A549 (cell line): ENCODE results near the gene RAPGEF2. TPM values are rescaled to one million over a fixed set of nuclear protein-coding genes. Genes with fewer than 3 reads are reported as not detected.
A peak's percentile ranks its signal among the peaks of the same experiment; 100 is the strongest.

Experiments
- ATAC-seq, 2 experiments: fragments of 200-7000 bp in 1 of 2; fragments of >200 bp in 1 of 2; cut with Nextera tagmentation in 1 of 2; cut with Tn5 transposase in 1 of 2; 3 replicates each; pipeline versions ENCODE4 v1.8.0 to v1.9.1; 2018 to 2020; ENCODE audit warnings: mild to moderate bottlenecking in 1 of 2, moderate library complexity in 1 of 2
- CTCF ChIA-PET: fragments of 300-600 bp; sonication (Branson Sonifier 250); formaldehyde crosslinking; extraction: SDS; loops from one replicate; lab custom pipeline; 2021; ENCODE audit warnings: antibody characterized with exemption, inconsistent platforms; lab: Yijun Ruan, JAX
- POLR2A ChIA-PET: fragments of 350-600 bp; formaldehyde crosslinking; extraction: SDS; loops from one replicate; lab custom pipeline; 2021; ENCODE audit warnings: antibody characterized with exemption, inconsistent platforms; lab: Yijun Ruan, JAX
- DNase-seq, 2 experiments: peaks; one replicate each; pipeline versions ENCODE4 v3.0.0 to v3.0.0-alpha.2; 2011 to 2016; ENCODE audit warnings: low read depth in 1 of 2, low spot score in 1 of 2
- FAIRE-seq: peaks from 2 replicates; lab custom pipeline; 2011; peaks lifted over from hg19 to GRCh38; lab: Jason Lieb, UNC
- H3K27ac ChIP-seq, 2 experiments: fragments of >200 bp; sonication (Bioruptor Twin); formaldehyde crosslinking; 3 replicates each; pipeline ENCODE4 v1.5.1; 2016 to 2017
- H3K4me1 ChIP-seq: fragments of >200 bp; sonication (Bioruptor Twin); formaldehyde crosslinking; 3 replicates; pipeline ENCODE4 v1.6.1; 2016
- H3K4me2 ChIP-seq: fragments of >200 bp; sonication (Bioruptor Twin); formaldehyde crosslinking; 3 replicates; pipeline ENCODE4 v1.6.1; 2016
- H3K4me3 ChIP-seq: fragments of >200 bp; sonication (Bioruptor Twin); formaldehyde crosslinking; 3 replicates; pipeline ENCODE4 v1.5.1; 2016
- H3K9me3 ChIP-seq: fragments of >200 bp; sonication (Bioruptor Twin); formaldehyde crosslinking; 3 replicates; pipeline ENCODE4 v1.6.1; 2016
- CHD2 ChIP-seq: fragments of 150-350 bp; IDR thresholded peaks from 2 replicates; pipeline ENCODE4 v1.6.1; 2014; ENCODE audit warnings: low read length; ENCODE audit not compliant: partially characterized antibody
- EHMT2 ChIP-seq: fragments of 200-600 bp; sonication (generic); IDR thresholded peaks from 2 replicates; pipeline ENCODE4 v1.6.1; 2016; ENCODE audit warnings: antibody characterized with exemption, low read depth, mild to moderate bottlenecking, moderate library complexity
- ESRRA ChIP-seq: fragments of 150-350 bp; IDR thresholded peaks from 2 replicates; pipeline ENCODE4 v1.6.1; 2014; ENCODE audit warnings: mild to moderate bottlenecking, low read length, borderline replicate concordance
- FOXS1 ChIP-seq: fragments of 250-450 bp; sonication (Bioruptor Pico); IDR thresholded peaks from 2 replicates; pipeline ENCODE4 v1.5.0; 2020; ENCODE audit warnings: mild to moderate bottlenecking, moderate library complexity
- GATA3 ChIP-seq: IDR thresholded peaks from 2 replicates; pipeline ENCODE4 v1.6.1; 2012; ENCODE audit warnings: borderline replicate concordance
- HOXA7 ChIP-seq: fragments of 250-450 bp; sonication (Bioruptor Pico); IDR thresholded peaks from 2 replicates; pipeline ENCODE4 v1.5.0; 2020; ENCODE audit warnings: mild to moderate bottlenecking, moderate library complexity
- HOXB5 ChIP-seq: fragments of 250-450 bp; sonication (Bioruptor Pico); IDR thresholded peaks from 2 replicates; pipeline ENCODE4 v1.5.0; 2020; ENCODE audit warnings: mild to moderate bottlenecking, moderate library complexity
- JUNB ChIP-seq: fragments of >200 bp; sonication (Bioruptor Twin); formaldehyde crosslinking; IDR thresholded peaks from 2 replicates; pipeline ENCODE4 v1.6.1; 2016
- KDM1A ChIP-seq: fragments of 200-600 bp; sonication (generic); IDR thresholded peaks from 2 replicates; pipeline ENCODE4 v1.6.1; 2016; ENCODE audit warnings: low read depth, mild to moderate bottlenecking
- KDM5A ChIP-seq: fragments of 200-600 bp; sonication (generic); IDR thresholded peaks from 2 replicates; pipeline ENCODE4 v1.6.1; 2016; ENCODE audit warnings: antibody characterized with exemption, mild to moderate bottlenecking
- MAFK ChIP-seq: fragments of 450-650 bp; IDR thresholded peaks from 2 replicates; pipeline ENCODE4 v1.6.1; 2014; ENCODE audit not compliant: partially characterized antibody
- NFE2L2 ChIP-seq: fragments of 150-350 bp; conservative IDR thresholded peaks from 2 replicates; pipeline ENCODE4 v1.6.1; 2014; ENCODE audit warnings: low read length
- NPAS2 ChIP-seq: fragments of 250-450 bp; sonication (Bioruptor Pico); IDR thresholded peaks from 2 replicates; pipeline ENCODE4 v1.8.0; 2022; ENCODE audit warnings: mild to moderate bottlenecking, moderate library complexity, borderline replicate concordance
- NR3C1 ChIP-seq: fragments of >200 bp; sonication (Bioruptor Twin); formaldehyde crosslinking; IDR thresholded peaks from 3 replicates; pipeline ENCODE4 v1.6.1; 2017
- POLR2A ChIP-seq: IDR thresholded peaks from 2 replicates; pipeline ENCODE4 v1.6.1; 2012; ENCODE audit warnings: mild to moderate bottlenecking, low read length
- RAD21 ChIP-seq, 2 experiments: fragments of >200 bp in 1 of 2; sonication (Bioruptor Twin) in 1 of 2; formaldehyde crosslinking in 1 of 2; IDR thresholded peaks in 1 of 2; conservative IDR thresholded peaks in 1 of 2; 2 replicates in 1 of 2; 3 replicates in 1 of 2; pipeline ENCODE4 v1.6.1; 2012 to 2018; ENCODE audit warnings: inconsistent platforms in 1 of 2
- RCOR1 ChIP-seq: fragments of 150-350 bp; IDR thresholded peaks from 2 replicates; pipeline ENCODE4 v1.6.1; 2014; ENCODE audit warnings: antibody characterized with exemption, low read length, low read depth
- RNF2 ChIP-seq: fragments of 200-600 bp; sonication (generic); IDR thresholded peaks from 2 replicates; pipeline ENCODE4 v1.6.1; 2016; ENCODE audit warnings: low read depth, mild to moderate bottlenecking, antibody characterized with exemption, moderate library complexity, borderline replicate concordance
- SMC3 ChIP-seq: fragments of >200 bp; sonication (Bioruptor Twin); formaldehyde crosslinking; IDR thresholded peaks from 3 replicates; pipeline ENCODE4 v1.6.1; 2018; ENCODE audit warnings: inconsistent platforms
- SREBF2 ChIP-seq: fragments of 450-650 bp; IDR thresholded peaks from 2 replicates; pipeline ENCODE4 v1.6.1; 2014; ENCODE audit warnings: mild to moderate bottlenecking, moderate library complexity
- ZC3H11A ChIP-seq: fragments of 450-650 bp; IDR thresholded peaks from 2 replicates; pipeline ENCODE4 v1.6.1; 2014; ENCODE audit warnings: antibody characterized with exemption, mild to moderate bottlenecking
- ZNF302 ChIP-seq: fragments of 250-450 bp; sonication (Bioruptor Pico); IDR thresholded peaks from 2 replicates; pipeline ENCODE4 v1.9.0; 2021; ENCODE audit warnings: inconsistent platforms, mild to moderate bottlenecking, moderate library complexity
- WGBS: methylation state at CpG from one replicate; pipeline ENCODE4 v1.1.6; 2017; ENCODE audit errors: missing lambda C conversion rate; 5-methylcytosine and 5-hydroxymethylcytosine counted together
- polyA plus RNA-seq, 4 experiments: library from polyadenylated mRNA; depleted of rRNA in 3 of 4; stranded (reverse); fragments of >200 nt; fragmentation: RNase III in 1 of 4; extraction: RNeasy Plus Mini Kit Qiagen cat#74134 plus additional on column Dnase treatment in 1 of 4; gene quantifications; 2 replicates in 3 of 4; 3 replicates in 1 of 4; pipeline ENCODE4 v1.2.3, GENCODE V29; 2011 to 2017
- TF ChIP-seq, protein P1 (sequence below): IDR thresholded peaks from 2 replicates; pipeline ENCODE4 v1.6.1; 2012; ENCODE audit warnings: low read depth, borderline replicate concordance
- TF ChIP-seq, protein P2 (sequence below): fragments of 250-450 bp; sonication (Bioruptor Pico); IDR thresholded peaks from 2 replicates; pipeline ENCODE4 v1.5.0; 2020; ENCODE audit warnings: low read depth, mild to moderate bottlenecking, moderate library complexity
- TF ChIP-seq, protein P3 (sequence below): fragments of >200 bp; sonication (Bioruptor Twin); formaldehyde crosslinking; IDR thresholded peaks from 3 replicates; pipeline ENCODE4 v1.6.1; 2016
- TF ChIP-seq, protein P4 (sequence below): fragments of >200 bp; sonication (Bioruptor Twin); formaldehyde crosslinking; IDR thresholded peaks from 2 replicates; pipeline ENCODE4 v1.6.1; 2016
- TF ChIP-seq, protein P5 (sequence below): fragments of 250-450 bp; sonication (Bioruptor Pico); IDR thresholded peaks from 2 replicates; pipeline ENCODE4 v1.5.0; 2021; ENCODE audit warnings: mild to moderate bottlenecking, moderate library complexity, borderline replicate concordance
- TF ChIP-seq, protein P6 (sequence below): IDR thresholded peaks from 2 replicates; pipeline ENCODE4 v1.6.1; 2012

Gene RAPGEF2
- polyA plus RNA-seq, 2 of the 4 experiments (the other 2 are of a cell fraction) = 10.7 to 31.8 TPM

DNA sequence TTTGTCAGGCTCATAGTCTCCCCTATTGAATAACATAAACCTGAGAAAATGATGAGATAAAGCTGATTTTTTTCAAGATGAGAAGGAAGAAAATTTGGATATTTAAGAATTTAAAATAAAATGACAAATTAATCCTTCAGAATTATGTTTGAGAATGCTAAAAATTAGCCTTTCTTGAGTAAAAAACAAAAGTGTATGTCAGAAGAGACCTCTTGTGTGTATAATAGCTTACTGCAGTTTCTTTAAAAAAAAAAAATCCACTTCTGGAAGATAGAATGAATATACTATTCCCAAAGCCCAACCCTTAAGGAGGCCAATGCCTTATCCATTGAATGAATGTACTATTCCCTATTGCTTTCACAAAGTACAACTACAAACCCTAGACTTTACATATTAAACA lies 281.8 kb downstream of the RAPGEF2 start:
- ChIA-PET CTCF (interaction anchor here (0.7 to 1.4 kb wide), 5 partner anchors 11 to 518 kb away, joined by 3 to 4 read pairs (median 3); no protein-coding TSS in a partner anchor), POLR2A (no interaction called here)
- Histone ChIP-seq H3K4me1 (no peaks in the 10 kb centered on the region), H3K9me3 (no peaks in the 10 kb centered on the region; the same call in 2 of the 3 replicates), H3K4me3 (no peak overlapping the region), H3K4me2 (no peak overlapping the region), H3K27ac (no peak overlapping the region)
- TF ChIP-seq MAFK (no peak), RAD21 (conservative IDR thresholded peaks at IDR 0.05 in 1 of 2, IDR thresholded peaks at IDR 0.05 in 1 of 2) (peak; percentile 7 to 17; a peak in 2 of 5 replicates), NFE2L2 (no peak), KDM5A (no peak), SMC3 (0 out of 3 replicates have a peak, but pooled peaks have one; percentile 5)
- no peak for ATAC-seq
- DNase-seq = no peak
- FAIRE-seq = no peak

DNA sequence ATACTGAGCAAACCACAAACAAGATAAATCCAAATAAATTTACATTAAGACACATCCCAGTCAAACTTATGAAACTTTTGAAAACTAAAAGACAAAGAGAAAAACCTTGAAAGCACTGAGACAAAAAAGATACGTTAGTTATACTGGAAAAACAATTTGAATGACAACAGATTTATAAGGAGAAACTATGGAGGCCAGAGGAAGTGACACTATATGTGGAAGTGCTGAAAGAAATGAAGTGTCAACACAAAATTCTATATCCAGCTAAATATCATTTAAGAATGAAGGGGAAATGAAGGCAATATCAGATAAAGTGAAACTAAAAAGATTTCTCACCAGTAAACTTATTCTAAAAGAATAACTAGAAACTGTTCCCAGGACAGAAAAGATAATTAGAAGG lies 283.7 kb downstream of the RAPGEF2 start:
- CTCF ChIA-PET = interaction anchor here (0.7 to 0.9 kb wide), 2 partner anchors 10 to 13 kb away, joined by 3 to 5 read pairs; no protein-coding TSS in a partner anchor
- no peak for FAIRE-seq
- POLR2A ChIA-PET = no interaction called here

DNA sequence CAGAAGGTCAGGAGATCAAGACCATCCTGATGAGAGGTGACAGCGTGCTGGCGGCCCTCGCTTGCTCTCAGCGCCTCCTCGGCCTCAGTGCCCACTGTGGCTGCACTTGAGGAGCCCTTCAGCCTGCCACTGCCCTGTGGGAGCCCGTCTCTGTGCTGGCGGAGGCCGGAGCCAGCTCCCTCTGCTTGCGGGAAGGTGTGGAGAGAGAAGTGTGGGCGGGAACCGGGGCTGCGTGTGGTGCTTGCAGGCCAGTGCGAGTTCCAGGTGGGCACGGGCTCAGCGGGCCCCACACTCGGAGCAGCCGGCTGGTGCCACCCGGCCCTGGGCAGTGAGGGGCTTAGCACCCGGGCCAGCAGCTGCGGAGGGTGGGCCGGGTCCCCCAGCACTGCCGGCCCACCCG lies 286.9 kb downstream of the RAPGEF2 start:
- ChIA-PET POLR2A (no interaction called here), CTCF (interaction anchor here (0.6 to 1.5 kb wide), 2 partner anchors 57 to 411 kb away, joined by 4 to 6 read pairs; no protein-coding TSS in a partner anchor)
- FAIRE-seq = no peak
- no peak overlapping the region; a peak in 1 of 6 replicates for H3K27ac ChIP-seq
- TF ChIP-seq ZNF302 (no peak), HOXB5 (CRISPR knock-in tag) (no peak), KDM5A (no peak), ESRRA (no peak), SREBF2 (no peak), EHMT2 (no peak), JUNB (no peak), HOXA7 (no peak), NPAS2 (CRISPR knock-in tag) (no peak), NR3C1 (no peak), POLR2A (no peak), ZC3H11A (no peak), RNF2 (no peak), CHD2 (no peak), RCOR1 (no peak), GATA3 (no peak)
- TF ChIP-seq, protein P1, sequence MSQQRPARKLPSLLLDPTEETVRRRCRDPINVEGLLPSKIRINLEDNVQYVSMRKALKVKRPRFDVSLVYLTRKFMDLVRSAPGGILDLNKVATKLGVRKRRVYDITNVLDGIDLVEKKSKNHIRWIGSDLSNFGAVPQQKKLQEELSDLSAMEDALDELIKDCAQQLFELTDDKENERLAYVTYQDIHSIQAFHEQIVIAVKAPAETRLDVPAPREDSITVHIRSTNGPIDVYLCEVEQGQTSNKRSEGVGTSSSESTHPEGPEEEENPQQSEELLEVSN = no peak
- TF ChIP-seq, protein P2, sequence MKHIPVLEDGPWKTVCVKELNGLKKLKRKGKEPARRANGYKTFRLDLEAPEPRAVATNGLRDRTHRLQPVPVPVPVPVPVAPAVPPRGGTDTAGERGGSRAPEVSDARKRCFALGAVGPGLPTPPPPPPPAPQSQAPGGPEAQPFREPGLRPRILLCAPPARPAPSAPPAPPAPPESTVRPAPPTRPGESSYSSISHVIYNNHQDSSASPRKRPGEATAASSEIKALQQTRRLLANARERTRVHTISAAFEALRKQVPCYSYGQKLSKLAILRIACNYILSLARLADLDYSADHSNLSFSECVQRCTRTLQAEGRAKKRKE (CRISPR knock-in tag) = no peak
- TF ChIP-seq, protein P3, sequence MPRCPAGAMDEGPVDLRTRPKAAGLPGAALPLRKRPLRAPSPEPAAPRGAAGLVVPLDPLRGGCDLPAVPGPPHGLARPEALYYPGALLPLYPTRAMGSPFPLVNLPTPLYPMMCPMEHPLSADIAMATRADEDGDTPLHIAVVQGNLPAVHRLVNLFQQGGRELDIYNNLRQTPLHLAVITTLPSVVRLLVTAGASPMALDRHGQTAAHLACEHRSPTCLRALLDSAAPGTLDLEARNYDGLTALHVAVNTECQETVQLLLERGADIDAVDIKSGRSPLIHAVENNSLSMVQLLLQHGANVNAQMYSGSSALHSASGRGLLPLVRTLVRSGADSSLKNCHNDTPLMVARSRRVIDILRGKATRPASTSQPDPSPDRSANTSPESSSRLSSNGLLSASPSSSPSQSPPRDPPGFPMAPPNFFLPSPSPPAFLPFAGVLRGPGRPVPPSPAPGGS = no peak
- TF ChIP-seq, protein P4, sequence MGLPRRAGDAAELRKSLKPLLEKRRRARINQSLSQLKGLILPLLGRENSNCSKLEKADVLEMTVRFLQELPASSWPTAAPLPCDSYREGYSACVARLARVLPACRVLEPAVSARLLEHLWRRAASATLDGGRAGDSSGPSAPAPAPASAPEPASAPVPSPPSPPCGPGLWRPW = no peak
- DNase-seq = no peak
- no peak overlapping the region for H3K4me2 ChIP-seq
- WGBS = 89% methylated on average over 15 of the region's 23 CpGs
- no peak overlapping the region for H3K4me3 ChIP-seq
- ATAC-seq = no peak
- no peaks in the 10 kb centered on the region; the same call in 2 of the 3 replicates for H3K4me1 ChIP-seq
- H3K9me3 ChIP-seq = no peaks in the 10 kb centered on the region; the same call in 2 of the 3 replicates

More for the DNA sequence above, 283.7 kb downstream of the RAPGEF2 start:
- Histone ChIP-seq H3K27ac (no peak overlapping the region), H3K9me3 (no peaks in the 10 kb centered on the region; the same call in 2 of the 3 replicates), H3K4me1 (no peaks in the 10 kb centered on the region; the same call in 2 of the 3 replicates), H3K4me2 (no peak overlapping the region), H3K4me3 (no peak overlapping the region)
- 31% methylated on average over 1 of the region's 1 CpG for WGBS
- DNase-seq (no peak), ATAC-seq (no peak)
- TF ChIP-seq, protein P5, sequence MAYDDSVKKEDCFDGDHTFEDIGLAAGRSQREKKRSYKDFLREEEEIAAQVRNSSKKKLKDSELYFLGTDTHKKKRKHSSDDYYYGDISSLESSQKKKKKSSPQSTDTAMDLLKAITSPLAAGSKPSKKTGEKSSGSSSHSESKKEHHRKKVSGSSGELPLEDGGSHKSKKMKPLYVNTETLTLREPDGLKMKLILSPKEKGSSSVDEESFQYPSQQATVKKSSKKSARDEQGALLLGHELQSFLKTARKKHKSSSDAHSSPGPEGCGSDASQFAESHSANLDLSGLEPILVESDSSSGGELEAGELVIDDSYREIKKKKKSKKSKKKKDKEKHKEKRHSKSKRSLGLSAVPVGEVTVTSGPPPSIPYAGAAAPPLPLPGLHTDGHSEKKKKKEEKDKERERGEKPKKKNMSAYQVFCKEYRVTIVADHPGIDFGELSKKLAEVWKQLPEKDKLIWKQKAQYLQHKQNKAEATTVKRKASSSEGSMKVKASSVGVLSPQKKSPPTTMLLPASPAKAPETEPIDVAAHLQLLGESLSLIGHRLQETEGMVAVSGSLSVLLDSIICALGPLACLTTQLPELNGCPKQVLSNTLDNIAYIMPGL (CRISPR knock-in tag) = no peak
- TF ChIP-seq, protein P6, sequence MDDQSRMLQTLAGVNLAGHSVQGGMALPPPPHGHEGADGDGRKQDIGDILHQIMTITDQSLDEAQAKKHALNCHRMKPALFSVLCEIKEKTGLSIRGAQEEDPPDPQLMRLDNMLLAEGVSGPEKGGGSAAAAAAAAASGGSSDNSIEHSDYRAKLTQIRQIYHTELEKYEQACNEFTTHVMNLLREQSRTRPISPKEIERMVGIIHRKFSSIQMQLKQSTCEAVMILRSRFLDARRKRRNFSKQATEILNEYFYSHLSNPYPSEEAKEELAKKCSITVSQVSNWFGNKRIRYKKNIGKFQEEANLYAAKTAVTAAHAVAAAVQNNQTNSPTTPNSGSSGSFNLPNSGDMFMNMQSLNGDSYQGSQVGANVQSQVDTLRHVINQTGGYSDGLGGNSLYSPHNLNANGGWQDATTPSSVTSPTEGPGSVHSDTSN = no peak
- TF ChIP-seq KDM1A (no peak), FOXS1 (no peak), RAD21 (conservative IDR thresholded peaks at IDR 0.05 in 1 of 2, IDR thresholded peaks at IDR 0.05 in 1 of 2) (no peak), NR3C1 (no peak)
